Measurements from ENCODE around the gene PBX4. TPM values are rescaled to one million over a fixed set of nuclear protein-coding genes. Genes with fewer than 3 reads are reported as not detected.

The PBX4 gene
- total and polyA plus RNA-seq, 2 donors (not counting 3 experiments of a cell fraction or from before 2014, with no cell fraction given) = not detected

DNA sequence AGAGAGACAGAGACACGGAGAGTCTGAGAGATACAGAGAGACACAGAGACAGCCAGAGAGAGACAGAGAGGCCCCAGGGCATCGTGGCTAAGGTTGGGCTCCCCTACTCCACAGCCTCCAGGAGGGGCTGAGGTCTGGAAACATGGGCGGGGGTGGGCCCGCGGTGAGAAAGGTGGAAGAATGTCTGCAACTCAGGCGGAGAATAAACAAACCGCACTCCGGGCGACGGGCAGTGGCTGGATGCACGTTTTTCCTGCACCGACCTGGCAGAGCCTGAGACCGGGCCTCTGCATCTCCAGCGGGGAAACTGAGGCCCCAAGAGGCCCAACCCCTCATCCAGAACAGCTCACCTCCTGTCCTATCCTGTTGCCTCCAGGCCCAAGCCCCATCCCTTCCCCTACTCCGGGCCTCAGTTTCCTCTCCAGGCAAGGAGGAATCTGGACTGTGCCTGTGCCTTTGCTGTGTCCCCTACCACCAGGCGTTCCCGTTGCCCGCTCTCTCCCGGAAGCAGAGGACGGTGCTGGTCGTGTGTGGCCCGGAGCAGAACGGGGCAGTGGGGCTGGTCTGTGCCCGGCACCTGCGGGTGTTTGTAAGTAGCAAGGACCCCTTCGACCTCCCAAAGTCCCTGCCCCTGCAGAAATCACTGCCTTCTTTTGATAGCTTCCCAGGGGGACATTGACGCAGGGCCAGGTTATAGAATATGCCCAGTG lies 83.8 kb downstream of the PBX4 start:
- TF ChIP-seq JUN (IDR thresholded peaks at IDR 0.05; ENCODE audit: borderline replicate concordance, insufficient read depth, insufficient read length, low read depth) (no peak), EZH2 (IDR thresholded peaks at IDR 0.05; ENCODE audit: borderline replicate concordance, low read depth, low read length, severe bottlenecking) (no peak), POLR2A (IDR thresholded peaks at IDR 0.05; ENCODE audit: low read depth, low read length) (no peak), GATA2 (IDR thresholded peaks at IDR 0.05; ENCODE audit: insufficient read depth, insufficient read length, low read depth, low read length) (no peak), MYC (IDR thresholded peaks at IDR 0.05; ENCODE audit: low read depth, low read length) (no peak), FOS (IDR thresholded peaks at IDR 0.05; ENCODE audit: borderline replicate concordance, insufficient read depth, low read length) (no peak), POLR2AphosphoS5 (IDR thresholded peaks at IDR 0.05; ENCODE audit: insufficient read depth, low read depth, low read length) (no peak)
- TF ChIP-seq, protein P1, sequence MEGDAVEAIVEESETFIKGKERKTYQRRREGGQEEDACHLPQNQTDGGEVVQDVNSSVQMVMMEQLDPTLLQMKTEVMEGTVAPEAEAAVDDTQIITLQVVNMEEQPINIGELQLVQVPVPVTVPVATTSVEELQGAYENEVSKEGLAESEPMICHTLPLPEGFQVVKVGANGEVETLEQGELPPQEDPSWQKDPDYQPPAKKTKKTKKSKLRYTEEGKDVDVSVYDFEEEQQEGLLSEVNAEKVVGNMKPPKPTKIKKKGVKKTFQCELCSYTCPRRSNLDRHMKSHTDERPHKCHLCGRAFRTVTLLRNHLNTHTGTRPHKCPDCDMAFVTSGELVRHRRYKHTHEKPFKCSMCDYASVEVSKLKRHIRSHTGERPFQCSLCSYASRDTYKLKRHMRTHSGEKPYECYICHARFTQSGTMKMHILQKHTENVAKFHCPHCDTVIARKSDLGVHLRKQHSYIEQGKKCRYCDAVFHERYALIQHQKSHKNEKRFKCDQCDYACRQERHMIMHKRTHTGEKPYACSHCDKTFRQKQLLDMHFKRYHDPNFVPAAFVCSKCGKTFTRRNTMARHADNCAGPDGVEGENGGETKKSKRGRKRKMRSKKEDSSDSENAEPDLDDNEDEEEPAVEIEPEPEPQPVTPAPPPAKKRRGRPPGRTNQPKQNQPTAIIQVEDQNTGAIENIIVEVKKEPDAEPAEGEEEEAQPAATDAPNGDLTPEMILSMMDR (IDR thresholded peaks at IDR 0.05; ENCODE audit: extremely low read depth in 1 of 2, insufficient read depth in 1 of 2, low read depth in 1 of 2, low read length in 2 of 2) = no peak
- TF ChIP-seq, protein P2, sequence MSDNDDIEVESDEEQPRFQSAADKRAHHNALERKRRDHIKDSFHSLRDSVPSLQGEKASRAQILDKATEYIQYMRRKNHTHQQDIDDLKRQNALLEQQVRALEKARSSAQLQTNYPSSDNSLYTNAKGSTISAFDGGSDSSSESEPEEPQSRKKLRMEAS (IDR thresholded peaks at IDR 0.05; ENCODE audit: insufficient read depth, insufficient read length) = no peak
- FAIRE-seq (no peak), DNase-seq (ENCODE audit: low read depth, low spot score) (no peak)
- peaks cover 17 to 20% of the 10 kb centered on the region in 2 experiments for H3K27me3 ChIP-seq (ENCODE audit: control insufficient read depth in 2 of 2, insufficient read depth in 2 of 2, low read length in 2 of 2)
- H3K4me1 ChIP-seq (ENCODE audit: control insufficient read depth, extremely low read depth, insufficient read depth, low read length) = no peaks in the 10 kb centered on the region
- CTCF ChIA-PET = interaction anchor here (1.0 to 1.4 kb wide), 3 partner anchors 18 to 88 kb away, joined by 3 to 5 read pairs (median 3); no protein-coding TSS in a partner anchor
- H2AFZ ChIP-seq (ENCODE audit: low read depth, low read length) = no peak overlapping the region
- H3K9ac ChIP-seq (replicated peaks; ENCODE audit: extremely low read depth, insufficient read depth, low read length) = no peak overlapping the region
- BruUV-seq (replicated peaks) = no TSS peak
- H3K4me3 ChIP-seq (replicated peaks in 1 of 3; ENCODE audit: insufficient read depth in 1 of 3, low read depth in 1 of 3, low read length in 3 of 3) = no peak overlapping the region
- no peak overlapping the region for H3K4me2 ChIP-seq (ENCODE audit: insufficient read depth, low read length)
- intact Hi-C loops (cut with micrococcal nuclease) = no loop called here
- POLR2A ChIA-PET = no interaction called here
- H3K9me3 ChIP-seq (replicated peaks; ENCODE audit: control insufficient read depth, insufficient read depth, low read length) = no peaks in the 10 kb centered on the region
- no peak overlapping the region for H3K27ac ChIP-seq (ENCODE audit: insufficient read depth, low read depth, low read length)
- H3K9me1 ChIP-seq (replicated peaks; ENCODE audit: control insufficient read depth, extremely low read depth, insufficient read depth, low read length) = no peaks in the 10 kb centered on the region
- no peaks in the 10 kb centered on the region for H3K79me2 ChIP-seq (ENCODE audit: control insufficient read depth, insufficient read depth, low read length)
- no peaks in the 10 kb centered on the region for H4K20me1 ChIP-seq (replicated peaks; ENCODE audit: control insufficient read depth, extremely low read depth, insufficient read depth, low read length)
- dilution Hi-C loops (cut with MboI; ENCODE audit: extremely low pct_ligation_motif_present, low sequenced_read_pairs) = no loop called here
- no peaks in the 10 kb centered on the region for H3K36me3 ChIP-seq (ENCODE audit: control insufficient read depth in 2 of 2, extremely low read depth in 1 of 2, insufficient read depth in 2 of 2, low read length in 2 of 2)
